HepG2 (cell line): Measurements from ENCODE around the gene MARK2. TPM values are rescaled to one million over a fixed set of nuclear protein-coding genes. Genes with fewer than 3 reads are reported as not detected.

Experiments
- ATRX ChIP-seq: sonication (generic); formaldehyde crosslinking; IDR thresholded peaks from 2 replicates; pipeline ENCODE4 v1.4.0; 2020; ENCODE audit warnings: missing genetic modification reagents, borderline replicate concordance
- FOXK1 ChIP-seq: sonication (generic); formaldehyde crosslinking; IDR thresholded peaks from 2 replicates; pipeline ENCODE4 v1.4.0; 2020; ENCODE audit warnings: low read depth, missing genetic modification reagents, borderline replicate concordance
- GABPB1 ChIP-seq: IDR thresholded peaks from 2 replicates; pipeline ENCODE4 v1.6.1; 2016; ENCODE audit warnings: mild to moderate bottlenecking, missing genetic modification reagents, moderate library complexity, missing compliant biosample characterization
- HOXA3 ChIP-seq: sonication (generic); formaldehyde crosslinking; IDR thresholded peaks from 2 replicates; pipeline ENCODE4 v1.5.0; 2020; ENCODE audit warnings: missing genetic modification reagents
- KDM2A ChIP-seq: sonication (generic); formaldehyde crosslinking; IDR thresholded peaks from 2 replicates; pipeline ENCODE4 v1.4.0; 2020; ENCODE audit warnings: low read depth, missing genetic modification reagents, borderline replicate concordance
- KLF15 ChIP-seq: sonication (generic); formaldehyde crosslinking; IDR thresholded peaks from 2 replicates; pipeline ENCODE4 v1.8.1; 2023; ENCODE audit warnings: borderline replicate concordance, mild to moderate bottlenecking, inconsistent platforms, missing genetic modification reagents, mixed read lengths
- MYC ChIP-seq: sonication (generic); formaldehyde crosslinking; IDR thresholded peaks from 2 replicates; pipeline ENCODE4 v1.9.0; 2021; ENCODE audit warnings: missing genetic modification reagents, borderline replicate concordance
- MYNN ChIP-seq: sonication (generic); formaldehyde crosslinking; IDR thresholded peaks from 2 replicates; pipeline ENCODE4 v1.4.0; 2020; ENCODE audit warnings: mild to moderate bottlenecking, low read depth, missing genetic modification reagents
- NR2F6 ChIP-seq, 2 experiments: IDR thresholded peaks; 2 replicates each; pipeline ENCODE4 v1.6.1; 2016; ENCODE audit warnings: antibody characterized with exemption in 1 of 2, mild to moderate bottlenecking in 1 of 2
- PITX1 ChIP-seq: sonication (generic); formaldehyde crosslinking; IDR thresholded peaks from 2 replicates; pipeline ENCODE4 v1.5.1; 2020; ENCODE audit warnings: mild to moderate bottlenecking, missing genetic modification reagents
- RELA ChIP-seq: sonication (generic); formaldehyde crosslinking; IDR thresholded peaks from 2 replicates; pipeline ENCODE4 v1.4.0; 2020; ENCODE audit warnings: missing genetic modification reagents
- SIN3B ChIP-seq: fragments of 150-350 bp; IDR thresholded peaks from 2 replicates; pipeline ENCODE4 v1.6.1; 2014; ENCODE audit warnings: low read length
- TBX2 ChIP-seq: sonication (generic); formaldehyde crosslinking; IDR thresholded peaks from 2 replicates; pipeline ENCODE4 v1.5.0; 2020; ENCODE audit warnings: missing genetic modification reagents, mild to moderate bottlenecking, borderline replicate concordance
- TOPORS ChIP-seq: sonication (generic); formaldehyde crosslinking; IDR thresholded peaks from 2 replicates; pipeline ENCODE4 v1.8.0; 2023; ENCODE audit warnings: mild to moderate bottlenecking, missing genetic modification reagents
- ZBTB2 ChIP-seq: sonication (generic); formaldehyde crosslinking; IDR thresholded peaks from 2 replicates; pipeline ENCODE4 v1.8.0; 2022; ENCODE audit warnings: low read depth, missing genetic modification reagents
- ZBTB46 ChIP-seq: sonication (generic); formaldehyde crosslinking; IDR thresholded peaks from 2 replicates; pipeline ENCODE4 v1.4.0; 2020; ENCODE audit warnings: mild to moderate bottlenecking, missing genetic modification reagents, borderline replicate concordance
- ZFP36L2 ChIP-seq: sonication (generic); formaldehyde crosslinking; IDR thresholded peaks from 2 replicates; pipeline ENCODE4 v1.4.0; 2020; ENCODE audit warnings: missing genetic modification reagents
- ZNF124 ChIP-seq: sonication (generic); formaldehyde crosslinking; IDR thresholded peaks from 2 replicates; pipeline ENCODE4 v1.4.0; 2020; ENCODE audit warnings: missing genetic modification reagents
- ZNF558 ChIP-seq: sonication (generic); formaldehyde crosslinking; IDR thresholded peaks from 2 replicates; pipeline ENCODE4 v1.9.0; 2022; ENCODE audit warnings: mild to moderate bottlenecking, missing genetic modification reagents, borderline replicate concordance
- ZNF775 ChIP-seq: sonication (generic); formaldehyde crosslinking; IDR thresholded peaks from 2 replicates; pipeline ENCODE4 v1.4.0; 2020; ENCODE audit warnings: missing genetic modification reagents, mild to moderate bottlenecking, moderate library complexity, borderline replicate concordance
- polyA plus RNA-seq, 8 experiments: library from polyadenylated mRNA; depleted of rRNA in 3 of 8; stranded (reverse) in 7 of 8; unstranded in 1 of 8; fragments of >200 nt; fragmentation: Illumina TruSeq in 4 of 8; extraction: Trizol in 4 of 8; gene quantifications; 2 replicates each; pipeline versions ENCODE4 v1.2.1 to v1.2.3, GENCODE V29; 2011 to 2016; ENCODE audit warnings: low read depth in 4 of 8, missing spikeins in 1 of 8, mixed read lengths in 1 of 8; ENCODE audit not compliant: insufficient read depth in 1 of 8
- total RNA-seq, 5 experiments: library from RNA; depleted of rRNA; stranded (reverse); fragments of >200 nt; fragmentation: Illumina TruSeq; extraction: Trizol; gene quantifications; 2 replicates each; pipeline ENCODE4 v1.2.3, GENCODE V29; 2016; ENCODE audit warnings: low read depth in 1 of 5
- TF ChIP-seq, protein P1 (sequence below): sonication (generic); formaldehyde crosslinking; conservative IDR thresholded peaks from 2 replicates; pipeline ENCODE4 v1.5.0; 2020; ENCODE audit warnings: missing genetic modification reagents
- TF ChIP-seq, protein P2 (sequence below): sonication (generic); formaldehyde crosslinking; IDR thresholded peaks from 2 replicates; pipeline ENCODE4 v1.4.0; 2020; ENCODE audit warnings: missing genetic modification reagents, borderline replicate concordance

MARK2 gene
- total and polyA plus RNA-seq, 2 of the 13 experiments (the other 11 are each of a cell fraction or from before 2014, with no cell fraction given) = 13.5 to 13.9 TPM

- TF ChIP-seq ZNF124 (CRISPR knock-in tag) = 0 out of 2 replicates have a peak, but pooled peaks have one; percentile 43
- TF ChIP-seq MYNN (CRISPR knock-in tag) = no peak
- TF ChIP-seq ZNF775 (CRISPR knock-in tag) = peak; percentile 86; the same call in 1 of the 2 replicates
- TF ChIP-seq TBX2 (CRISPR knock-in tag) = no peak
- peak; percentile 54; the same call in 1 of the 2 replicates for TF ChIP-seq MYC (CRISPR knock-in tag)
- TF ChIP-seq RELA (CRISPR knock-in tag) = no peak
- no peak for TF ChIP-seq ZBTB2 (CRISPR knock-in tag)
- no peak for TF ChIP-seq ZFP36L2 (CRISPR knock-in tag)
- TF ChIP-seq NR2F6 (IDR thresholded peaks at IDR 0.05) = no peak
- peak; percentile 53; the same call in 1 of the 2 replicates for TF ChIP-seq NR2F6 (CRISPR knock-in tag; IDR thresholded peaks at IDR 0.05)
- TF ChIP-seq SIN3B = no peak
- TF ChIP-seq FOXK1 (CRISPR knock-in tag) = peak; percentile 22; the same call in 1 of the 2 replicates
- peak; percentile 99; the same call in 1 of the 2 replicates for TF ChIP-seq ZNF558 (CRISPR knock-in tag)
- peak; percentile 50; the same call in 1 of the 2 replicates for TF ChIP-seq PITX1
- TF ChIP-seq KDM2A = 0 out of 2 replicates have a peak, but pooled peaks have one; percentile 25
- TF ChIP-seq HOXA3 (CRISPR knock-in tag) = peak; percentile 67
- no peak for TF ChIP-seq ATRX
- no peak for TF ChIP-seq KLF15 (CRISPR knock-in tag)
- no peak for TF ChIP-seq TOPORS (CRISPR knock-in tag)
- TF ChIP-seq ZBTB46 = no peak
- TF ChIP-seq, protein P1, sequence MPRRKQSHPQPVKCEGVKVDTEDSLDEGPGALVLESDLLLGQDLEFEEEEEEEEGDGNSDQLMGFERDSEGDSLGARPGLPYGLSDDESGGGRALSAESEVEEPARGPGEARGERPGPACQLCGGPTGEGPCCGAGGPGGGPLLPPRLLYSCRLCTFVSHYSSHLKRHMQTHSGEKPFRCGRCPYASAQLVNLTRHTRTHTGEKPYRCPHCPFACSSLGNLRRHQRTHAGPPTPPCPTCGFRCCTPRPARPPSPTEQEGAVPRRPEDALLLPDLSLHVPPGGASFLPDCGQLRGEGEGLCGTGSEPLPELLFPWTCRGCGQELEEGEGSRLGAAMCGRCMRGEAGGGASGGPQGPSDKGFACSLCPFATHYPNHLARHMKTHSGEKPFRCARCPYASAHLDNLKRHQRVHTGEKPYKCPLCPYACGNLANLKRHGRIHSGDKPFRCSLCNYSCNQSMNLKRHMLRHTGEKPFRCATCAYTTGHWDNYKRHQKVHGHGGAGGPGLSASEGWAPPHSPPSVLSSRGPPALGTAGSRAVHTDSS (CRISPR knock-in tag) = no peak
- TF ChIP-seq GABPB1 (CRISPR knock-in tag) = peak; percentile 61; the same call in 1 of the 2 replicates
- TF ChIP-seq, protein P2, sequence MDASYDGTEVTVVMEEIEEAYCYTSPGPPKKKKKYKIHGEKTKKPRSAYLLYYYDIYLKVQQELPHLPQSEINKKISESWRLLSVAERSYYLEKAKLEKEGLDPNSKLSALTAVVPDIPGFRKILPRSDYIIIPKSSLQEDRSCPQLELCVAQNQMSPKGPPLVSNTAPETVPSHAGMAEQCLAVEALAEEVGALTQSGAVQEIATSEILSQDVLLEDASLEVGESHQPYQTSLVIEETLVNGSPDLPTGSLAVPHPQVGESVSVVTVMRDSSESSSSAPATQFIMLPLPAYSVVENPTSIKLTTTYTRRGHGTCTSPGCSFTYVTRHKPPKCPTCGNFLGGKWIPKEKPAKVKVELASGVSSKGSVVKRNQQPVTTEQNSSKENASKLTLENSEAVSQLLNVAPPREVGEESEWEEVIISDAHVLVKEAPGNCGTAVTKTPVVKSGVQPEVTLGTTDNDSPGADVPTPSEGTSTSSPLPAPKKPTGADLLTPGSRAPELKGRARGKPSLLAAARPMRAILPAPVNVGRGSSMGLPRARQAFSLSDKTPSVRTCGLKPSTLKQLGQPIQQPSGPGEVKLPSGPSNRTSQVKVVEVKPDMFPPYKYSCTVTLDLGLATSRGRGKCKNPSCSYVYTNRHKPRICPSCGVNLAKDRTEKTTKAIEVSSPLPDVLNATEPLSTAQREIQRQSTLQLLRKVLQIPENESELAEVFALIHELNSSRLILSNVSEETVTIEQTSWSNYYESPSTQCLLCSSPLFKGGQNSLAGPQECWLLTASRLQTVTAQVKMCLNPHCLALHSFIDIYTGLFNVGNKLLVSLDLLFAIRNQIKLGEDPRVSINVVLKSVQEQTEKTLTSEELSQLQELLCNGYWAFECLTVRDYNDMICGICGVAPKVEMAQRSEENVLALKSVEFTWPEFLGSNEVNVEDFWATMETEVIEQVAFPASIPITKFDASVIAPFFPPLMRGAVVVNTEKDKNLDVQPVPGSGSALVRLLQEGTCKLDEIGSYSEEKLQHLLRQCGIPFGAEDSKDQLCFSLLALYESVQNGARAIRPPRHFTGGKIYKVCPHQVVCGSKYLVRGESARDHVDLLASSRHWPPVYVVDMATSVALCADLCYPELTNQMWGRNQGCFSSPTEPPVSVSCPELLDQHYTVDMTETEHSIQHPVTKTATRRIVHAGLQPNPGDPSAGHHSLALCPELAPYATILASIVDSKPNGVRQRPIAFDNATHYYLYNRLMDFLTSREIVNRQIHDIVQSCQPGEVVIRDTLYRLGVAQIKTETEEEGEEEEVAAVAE (CRISPR knock-in tag) = no peak
These were observed 24.0 kb downstream of the MARK2 start (continued) for GRCh38 chr11:63862923-63863322.
